ENCODE results near the gene NMUR1. TPM values are rescaled to one million over a fixed set of nuclear protein-coding genes. Genes with fewer than 3 reads are reported as not detected.

NMUR1 gene
- total RNA-seq, 4 donors from 2014 or later: 0.07 TPM; not detected in 3

GRCh38 chr2:231533086-231533776, 3.0 kb upstream of the NMUR1 start:
- Histone ChIP-seq H3K36me3 (no peaks in the 10 kb centered on the region), H3K27me3 (peaks cover 4 to 7% (median 6%) of the 10 kb centered on the region in 3 donors), H3K9me3 (no peaks in the 10 kb centered on the region), H3K27ac (no peak overlapping the region), H3K4me3 (no peak overlapping the region), H3K4me1 (peaks cover 0 to 4% of the 10 kb centered on the region in 2 donors)
- TF ChIP-seq POLR2A (IDR thresholded peaks at IDR 0.05) (no peak), CTCF (IDR thresholded peaks at IDR 0.05 in 4 of 5, conservative IDR thresholded peaks at IDR 0.05 in 1 of 5) (no peak)
- ATAC-seq (no peak), DNase-seq (no peak)
- intact Hi-C loops (cut with DNase I; ENCODE audit: low total_unique reads) (no loop called here), in situ Hi-C loops (cut with MboI; ENCODE audit: low sequenced_read_pairs in 4 of 4) (no loop called here)

GRCh38 chr2:231532756-231533035, 2.5 kb upstream of the NMUR1 start:
- no peak for DNase-seq
- ATAC-seq: no peak
- intact Hi-C loops (cut with DNase I; ENCODE audit: low total_unique reads): no loop called here
- Histone ChIP-seq H3K27ac (no peak overlapping the region), H3K36me3 (no peaks in the 10 kb centered on the region), H3K4me1 (peaks cover 0 to 4% of the 10 kb centered on the region in 2 donors), H3K4me3 (no peak overlapping the region), H3K9me3 (no peaks in the 10 kb centered on the region), H3K27me3 (peaks cover 4 to 7% (median 6%) of the 10 kb centered on the region in 3 donors)
- in situ Hi-C loops (cut with MboI; ENCODE audit: low sequenced_read_pairs in 4 of 4): no loop called here
- no peak for TF ChIP-seq POLR2A (IDR thresholded peaks at IDR 0.05)
- no peak for TF ChIP-seq CTCF (IDR thresholded peaks at IDR 0.05 in 4 of 5, conservative IDR thresholded peaks at IDR 0.05 in 1 of 5)

- DNase-seq (no peak), ATAC-seq (no peak)
- TF ChIP-seq POLR2A (IDR thresholded peaks at IDR 0.05) (no peak), CTCF (IDR thresholded peaks at IDR 0.05 in 4 of 5, conservative IDR thresholded peaks at IDR 0.05 in 1 of 5) (no peak)
- H3K36me3 ChIP-seq: no peaks in the 10 kb centered on the region
- H3K9me3 ChIP-seq: no peaks in the 10 kb centered on the region
- no peak overlapping the region for H3K4me3 ChIP-seq
- no peak overlapping the region for H3K27ac ChIP-seq
- in situ Hi-C loops (cut with MboI; ENCODE audit: low sequenced_read_pairs in 4 of 4): no loop called here
- H3K4me1 ChIP-seq: peaks cover 0 to 4% of the 10 kb centered on the region in 2 donors
- intact Hi-C loops (cut with DNase I; ENCODE audit: low total_unique reads): no loop called here
- H3K27me3 ChIP-seq: peaks cover 4 to 7% (median 6%) of the 10 kb centered on the region in 3 donors
Observed at GRCh38 chr2:231531883-231532755, 1.9 kb upstream of the NMUR1 start.

- peaks cover 0 to 4% of the 10 kb centered on the region in 2 donors for H3K4me1 ChIP-seq
- intact Hi-C loops (cut with DNase I; ENCODE audit: low total_unique reads): no loop called here
- peaks cover 4 to 7% (median 6%) of the 10 kb centered on the region in 3 donors for H3K27me3 ChIP-seq
- in situ Hi-C loops (cut with MboI; ENCODE audit: low sequenced_read_pairs in 4 of 4): no loop called here
- H3K9me3 ChIP-seq: no peaks in the 10 kb centered on the region
- ATAC-seq (no peak), DNase-seq (no peak)
- no peak overlapping the region for H3K4me3 ChIP-seq
- TF ChIP-seq CTCF (IDR thresholded peaks at IDR 0.05 in 4 of 5, conservative IDR thresholded peaks at IDR 0.05 in 1 of 5): no peak
- no peak for TF ChIP-seq POLR2A (IDR thresholded peaks at IDR 0.05)
- no peaks in the 10 kb centered on the region for H3K36me3 ChIP-seq
- H3K27ac ChIP-seq: no peak overlapping the region
Observed at GRCh38 chr2:231531466-231531865, 1.2 kb upstream of the NMUR1 start.
